ENCODE measurements around the gene PRDX5. TPM values are rescaled to one million over a fixed set of nuclear protein-coding genes. Genes with fewer than 3 reads are reported as not detected.
A peak's percentile ranks its signal among the peaks of the same experiment; 100 is the strongest.

Gene PRDX5
- total RNA-seq, 2 donors from 2014 or later, result 235 to 289 TPM

- Mint-ChIP-seq H3K4me3 (no peak overlapping the region), H3K27ac (no peak overlapping the region), H3K27me3 (ENCODE audit: insufficient read depth) (no peaks in the 10 kb centered on the region), H3K9me3 (no peaks in the 10 kb centered on the region), H3K36me3 (ENCODE audit: low read depth) (peaks cover 27% of the 10 kb centered on the region), H3K4me1 (peaks cover 3% of the 10 kb centered on the region)
- WGBS, 2 experiments (ENCODE audit: insufficient coverage in 1 of 2, insufficient read length in 1 of 2), result 91% methylated on average over 11 to 17 of the region's 17 CpGs
- H3K36me3 ChIP-seq (ENCODE audit: control insufficient read depth, insufficient read depth, low read length), result peaks cover 9% of the 10 kb centered on the region
- H3K9me3 ChIP-seq (ENCODE audit: control insufficient read depth, low read length), result no peaks in the 10 kb centered on the region
- no peaks in the 10 kb centered on the region for H3K4me1 ChIP-seq (ENCODE audit: control insufficient read depth, insufficient read depth, low read length)
- no peak overlapping the region for H3K27ac ChIP-seq (ENCODE audit: low read depth, low read length)
- no peak overlapping the region for H3K9ac ChIP-seq (ENCODE audit: extremely low read depth, low read length, poor library complexity, severe bottlenecking)
- TF ChIP-seq, protein P1, sequence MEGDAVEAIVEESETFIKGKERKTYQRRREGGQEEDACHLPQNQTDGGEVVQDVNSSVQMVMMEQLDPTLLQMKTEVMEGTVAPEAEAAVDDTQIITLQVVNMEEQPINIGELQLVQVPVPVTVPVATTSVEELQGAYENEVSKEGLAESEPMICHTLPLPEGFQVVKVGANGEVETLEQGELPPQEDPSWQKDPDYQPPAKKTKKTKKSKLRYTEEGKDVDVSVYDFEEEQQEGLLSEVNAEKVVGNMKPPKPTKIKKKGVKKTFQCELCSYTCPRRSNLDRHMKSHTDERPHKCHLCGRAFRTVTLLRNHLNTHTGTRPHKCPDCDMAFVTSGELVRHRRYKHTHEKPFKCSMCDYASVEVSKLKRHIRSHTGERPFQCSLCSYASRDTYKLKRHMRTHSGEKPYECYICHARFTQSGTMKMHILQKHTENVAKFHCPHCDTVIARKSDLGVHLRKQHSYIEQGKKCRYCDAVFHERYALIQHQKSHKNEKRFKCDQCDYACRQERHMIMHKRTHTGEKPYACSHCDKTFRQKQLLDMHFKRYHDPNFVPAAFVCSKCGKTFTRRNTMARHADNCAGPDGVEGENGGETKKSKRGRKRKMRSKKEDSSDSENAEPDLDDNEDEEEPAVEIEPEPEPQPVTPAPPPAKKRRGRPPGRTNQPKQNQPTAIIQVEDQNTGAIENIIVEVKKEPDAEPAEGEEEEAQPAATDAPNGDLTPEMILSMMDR (conservative IDR thresholded peaks at IDR 0.05), result no peak
- H3K4me3 ChIP-seq (ENCODE audit: low read length), result no peak overlapping the region
- DNase-seq, result no peak
- H3K27me3 ChIP-seq (ENCODE audit: control insufficient read depth, insufficient read depth, low read length, poor library complexity, severe bottlenecking), result no peaks in the 10 kb centered on the region
Measured at GRCh38 chr11:64276653-64277431, 41.1 kb upstream of the PRDX5 start.

- Histone ChIP-seq H3K9ac (ENCODE audit: extremely low read depth, low read length, poor library complexity, severe bottlenecking) (no peak overlapping the region), H3K27me3 (ENCODE audit: control insufficient read depth, insufficient read depth, low read length, poor library complexity, severe bottlenecking) (no peaks in the 10 kb centered on the region), H3K9me3 (ENCODE audit: control insufficient read depth, low read length) (no peaks in the 10 kb centered on the region), H3K36me3 (ENCODE audit: control insufficient read depth, insufficient read depth, low read length) (peaks cover 19% of the 10 kb centered on the region), H3K4me1 (ENCODE audit: control insufficient read depth, insufficient read depth, low read length) (no peaks in the 10 kb centered on the region), H3K4me3 (ENCODE audit: low read length) (no peak overlapping the region), H3K27ac (ENCODE audit: low read depth, low read length) (no peak overlapping the region)
- H3K27ac Mint-ChIP-seq, result no peak overlapping the region
- H3K4me3 Mint-ChIP-seq, result no peak overlapping the region
- H3K36me3 Mint-ChIP-seq (ENCODE audit: low read depth), result peaks cover 33% of the 10 kb centered on the region
- DNase-seq, result no peak
- WGBS, 2 experiments (ENCODE audit: insufficient coverage in 1 of 2, insufficient read length in 1 of 2), result 85 to 90% methylated on average over 7 to 8 of the region's 8 CpGs
- H3K4me1 Mint-ChIP-seq, result peaks cover 3% of the 10 kb centered on the region
- no peaks in the 10 kb centered on the region for H3K9me3 Mint-ChIP-seq
- H3K27me3 Mint-ChIP-seq (ENCODE audit: insufficient read depth), result no peaks in the 10 kb centered on the region
- TF ChIP-seq, protein P1 (conservative IDR thresholded peaks at IDR 0.05), result peak; percentile 16
Measured at GRCh38 chr11:64278576-64279190, 39.2 kb upstream of the PRDX5 start.

DNA sequence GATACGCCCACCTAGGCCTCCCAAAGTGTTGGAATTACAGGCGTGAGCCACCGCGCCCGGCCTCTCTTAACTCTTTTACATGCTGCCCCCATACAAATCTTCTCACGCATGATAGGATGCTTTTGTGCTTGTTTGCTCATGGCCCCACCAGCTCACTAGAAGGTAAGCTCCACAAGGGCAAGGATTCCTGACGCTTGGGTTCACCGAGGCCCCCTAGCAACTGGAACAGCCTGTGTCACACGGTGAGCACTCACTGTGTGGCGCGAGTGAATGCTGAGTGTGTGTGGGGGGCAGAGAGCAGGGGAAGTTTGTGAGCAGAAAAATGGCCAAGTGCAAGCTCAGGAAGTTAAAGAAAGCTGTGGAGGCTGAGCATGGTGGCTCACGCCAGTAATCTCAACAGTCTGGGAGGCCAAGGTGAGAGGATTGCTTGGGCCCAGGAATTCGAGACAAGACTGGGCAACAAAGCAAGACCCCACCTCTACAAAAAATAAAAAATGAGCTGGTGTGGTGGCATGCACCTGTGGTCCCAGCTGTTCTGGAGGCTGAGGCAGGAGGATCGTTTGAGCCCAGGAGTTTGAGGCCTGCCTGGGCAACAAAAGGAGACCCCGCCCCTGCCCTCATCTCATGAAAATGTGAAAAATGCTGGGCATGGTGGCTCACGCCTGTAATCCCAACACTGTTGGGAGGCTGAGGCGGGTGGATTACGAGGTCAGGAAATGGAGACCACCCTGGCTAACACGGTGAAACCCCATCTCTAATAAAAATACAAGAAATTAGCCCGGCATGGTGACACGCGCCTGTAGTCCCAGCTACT is 35.8 kb upstream of the PRDX5 start:
- DNase-seq, result no peak
- 95% methylated on average over 13 to 22 of the region's 22 CpGs for WGBS, 2 experiments (ENCODE audit: insufficient coverage in 1 of 2, insufficient read length in 1 of 2)
- no peak overlapping the region for H3K9ac ChIP-seq (ENCODE audit: extremely low read depth, low read length, poor library complexity, severe bottlenecking)
- H3K27me3 Mint-ChIP-seq (ENCODE audit: insufficient read depth), result no peaks in the 10 kb centered on the region
- H3K36me3 ChIP-seq (ENCODE audit: control insufficient read depth, insufficient read depth, low read length), result peaks cover 16% of the 10 kb centered on the region
- no peak overlapping the region for H3K4me3 ChIP-seq (ENCODE audit: low read length)
- H3K9me3 Mint-ChIP-seq, result no peaks in the 10 kb centered on the region
- no peak overlapping the region for H3K4me3 Mint-ChIP-seq
- TF ChIP-seq, protein P1 (conservative IDR thresholded peaks at IDR 0.05), result no peak
- no peaks in the 10 kb centered on the region for H3K9me3 ChIP-seq (ENCODE audit: control insufficient read depth, low read length)
- no peaks in the 10 kb centered on the region for H3K27me3 ChIP-seq (ENCODE audit: control insufficient read depth, insufficient read depth, low read length, poor library complexity, severe bottlenecking)
- H3K4me1 ChIP-seq (ENCODE audit: control insufficient read depth, insufficient read depth, low read length), result no peaks in the 10 kb centered on the region
- peaks cover 24% of the 10 kb centered on the region for H3K36me3 Mint-ChIP-seq (ENCODE audit: low read depth)
- no peak overlapping the region for H3K27ac Mint-ChIP-seq
- peaks cover 4% of the 10 kb centered on the region for H3K4me1 Mint-ChIP-seq
- H3K27ac ChIP-seq (ENCODE audit: low read depth, low read length), result no peak overlapping the region
